Naive B cell (primary cell): Measurements from ENCODE around the gene DEPDC5. TPM values are rescaled to one million over a fixed set of nuclear protein-coding genes. Genes with fewer than 3 reads are reported as not detected.

Source experiments
- ATAC-seq, 2 donors: fragments of 150-1000 bp; cut with Tn5 transposase; 2 replicates each; pipeline ENCODE4 v1.10.0; 2021; ENCODE audit warnings: low read depth in 2 of 2, mild to moderate bottlenecking in 2 of 2, moderate library complexity in 2 of 2
- DNase-seq: peaks from one replicate; pipeline ENCODE4 v3.0.0; 2022
- H3K27ac Mint-ChIP-seq, 6 donors: one replicate each; pipeline ENCODE4 v1.8.0; 2020 to 2022; ENCODE audit warnings: mild to moderate bottlenecking in 6 of 6, mixed read lengths in 6 of 6, moderate library complexity in 5 of 6, inconsistent platforms in 2 of 6
- H3K27me3 Mint-ChIP-seq, 3 donors: one replicate each; pipeline ENCODE4 v1.8.0; 2021 to 2022; ENCODE audit warnings: mixed read lengths in 3 of 3, mild to moderate bottlenecking in 1 of 3
- H3K36me3 Mint-ChIP-seq, 2 donors: one replicate each; pipeline ENCODE4 v1.8.0; 2020 to 2022; ENCODE audit warnings: mixed read lengths in 2 of 2, inconsistent platforms in 1 of 2, mild to moderate bottlenecking in 1 of 2
- H3K4me1 Mint-ChIP-seq, 3 donors: one replicate each; pipeline ENCODE4 v1.8.0; 2020 to 2022; ENCODE audit warnings: mixed read lengths in 3 of 3, inconsistent platforms in 1 of 3, mild to moderate bottlenecking in 1 of 3, moderate library complexity in 1 of 3
- H3K4me3 Mint-ChIP-seq, 8 donors: one replicate each; pipeline ENCODE4 v1.8.0; 2020 to 2022; ENCODE audit warnings: mild to moderate bottlenecking in 8 of 8, mixed read lengths in 8 of 8, moderate library complexity in 8 of 8, inconsistent platforms in 2 of 8
- H3K9me3 Mint-ChIP-seq, 7 donors: one replicate each; pipeline ENCODE4 v1.8.0; 2020 to 2022; ENCODE audit warnings: mixed read lengths in 7 of 7, mild to moderate bottlenecking in 5 of 7, inconsistent platforms in 2 of 7, moderate library complexity in 1 of 7
- polyA plus RNA-seq, 6 donors: library from polyadenylated mRNA; unstranded; fragments of 300-500 nt; fragmentation: Illumina TruSeq; gene quantifications; one replicate each; pipeline ENCODE4 v1.2.3, GENCODE V29; 2021; ENCODE audit warnings: low read depth in 6 of 6

Gene DEPDC5
- polyA plus RNA-seq, 6 donors from 2014 or later = 5.0 to 29.8 (median 10.0) TPM

GRCh38 chr22:31899669-31900068 is 145.8 kb downstream of the DEPDC5 start:
- H3K27ac Mint-ChIP-seq = no peak overlapping the region

GRCh38 chr22:31901388-31902137 is 147.7 kb downstream of the DEPDC5 start:
- Mint-ChIP-seq H3K4me1 (no peaks in the 10 kb centered on the region), H3K36me3 (peaks cover 0 to 7% of the 10 kb centered on the region in 2 donors)

More at GRCh38 chr22:31899669-31900068, 145.8 kb downstream of the DEPDC5 start:
- Mint-ChIP-seq H3K36me3 (peaks cover 13 to 18% of the 10 kb centered on the region in 2 donors), H3K4me1 (no peaks in the 10 kb centered on the region), H3K27me3 (no peaks in the 10 kb centered on the region), H3K4me3 (no peak overlapping the region), H3K9me3 (no peaks in the 10 kb centered on the region)
- ATAC-seq (no peak), DNase-seq (no peak)

GRCh38 chr22:31904651-31905050 is 150.8 kb downstream of the DEPDC5 start:
- Mint-ChIP-seq H3K27ac (peak overlapping the region in 3 of 6 donors; percentile 20 to 63 (median 25)), H3K4me1 (no peaks in the 10 kb centered on the region), H3K9me3 (no peaks in the 10 kb centered on the region), H3K36me3 (peaks cover 6 to 7% of the 10 kb centered on the region in 2 donors), H3K27me3 (no peaks in the 10 kb centered on the region), H3K4me3 (no peak overlapping the region)
- no peak for DNase-seq
- no peak for ATAC-seq

More at GRCh38 chr22:31901388-31902137, 147.7 kb downstream of the DEPDC5 start:
- Mint-ChIP-seq H3K27me3 (no peaks in the 10 kb centered on the region), H3K27ac (peak overlapping the region in 2 of 6 donors; percentile 21 to 37), H3K9me3 (no peaks in the 10 kb centered on the region), H3K4me3 (no peak overlapping the region)
- DNase-seq (no peak), ATAC-seq (no peak)

GRCh38 chr22:31905356-31905755 is 151.5 kb downstream of the DEPDC5 start:
- Mint-ChIP-seq H3K4me3 (no peak overlapping the region), H3K27ac (peak overlapping the region in 3 of 6 donors; percentile 26 to 69 (median 63)), H3K4me1 (no peaks in the 10 kb centered on the region), H3K27me3 (no peaks in the 10 kb centered on the region), H3K36me3 (peaks cover 7 to 8% of the 10 kb centered on the region in 2 donors), H3K9me3 (no peaks in the 10 kb centered on the region)
- ATAC-seq (no peak), DNase-seq (no peak)

GRCh38 chr22:31906086-31906485 is 152.3 kb downstream of the DEPDC5 start:
- H3K27ac Mint-ChIP-seq = peak overlapping the region in 1 of 6 donors; percentile 87
- peaks cover 7 to 10% of the 10 kb centered on the region in 2 donors for H3K36me3 Mint-ChIP-seq
- H3K4me3 Mint-ChIP-seq = no peak overlapping the region
- ATAC-seq (no peak), DNase-seq (no peak)
- no peaks in the 10 kb centered on the region for H3K4me1 Mint-ChIP-seq
- H3K27me3 Mint-ChIP-seq = no peaks in the 10 kb centered on the region
- H3K9me3 Mint-ChIP-seq = no peaks in the 10 kb centered on the region

GRCh38 chr22:31906569-31906968 is 152.8 kb downstream of the DEPDC5 start:
- Mint-ChIP-seq H3K27me3 (no peaks in the 10 kb centered on the region), H3K4me1 (no peaks in the 10 kb centered on the region), H3K9me3 (no peaks in the 10 kb centered on the region), H3K36me3 (peaks cover 7 to 10% of the 10 kb centered on the region in 2 donors), H3K27ac (peak overlapping the region in 1 of 6 donors; percentile 64), H3K4me3 (no peak overlapping the region)
- ATAC-seq (no peak), DNase-seq (no peak)

GRCh38 chr22:31909977-31910376 is 156.2 kb downstream of the DEPDC5 start:
- H3K4me1 Mint-ChIP-seq = peaks cover 0 to 3% (median 0%) of the 10 kb centered on the region in 3 donors
- no peak overlapping the region for H3K4me3 Mint-ChIP-seq
- H3K27ac Mint-ChIP-seq = no peak overlapping the region
- peaks cover 0 to 10% of the 10 kb centered on the region in 2 donors for H3K36me3 Mint-ChIP-seq
- no peaks in the 10 kb centered on the region for H3K27me3 Mint-ChIP-seq
- no peak for DNase-seq
- no peaks in the 10 kb centered on the region for H3K9me3 Mint-ChIP-seq
- no peak for ATAC-seq

- Mint-ChIP-seq H3K27ac (peak overlapping the region in 1 of 6 donors; percentile 14), H3K4me1 (peaks cover 3 to 10% (median 4%) of the 10 kb centered on the region in 3 donors), H3K36me3 (peaks cover 0 to 10% of the 10 kb centered on the region in 2 donors), H3K27me3 (no peaks in the 10 kb centered on the region), H3K4me3 (no peak overlapping the region), H3K9me3 (no peaks in the 10 kb centered on the region)
- DNase-seq = no peak
- ATAC-seq = no peak
Observed at GRCh38 chr22:31911565-31912406, 158.0 kb downstream of the DEPDC5 start.

- Mint-ChIP-seq H3K36me3 (peaks cover 0 to 10% of the 10 kb centered on the region in 2 donors), H3K9me3 (no peaks in the 10 kb centered on the region), H3K4me3 (no peak overlapping the region), H3K27ac (peak overlapping the region in 1 of 6 donors; percentile 14), H3K27me3 (no peaks in the 10 kb centered on the region), H3K4me1 (peaks cover 9 to 16% (median 10%) of the 10 kb centered on the region in 3 donors)
- ATAC-seq (no peak), DNase-seq (no peak)
Observed at GRCh38 chr22:31912407-31912743, 158.6 kb downstream of the DEPDC5 start.

GRCh38 chr22:31915586-31915985 is 161.8 kb downstream of the DEPDC5 start:
- DNase-seq (no peak), ATAC-seq (no peak)
- H3K27ac Mint-ChIP-seq = peak overlapping the region in 1 of 6 donors; percentile 65
- no peaks in the 10 kb centered on the region for H3K9me3 Mint-ChIP-seq
- no peak overlapping the region for H3K4me3 Mint-ChIP-seq
- H3K4me1 Mint-ChIP-seq = peaks cover 14 to 22% (median 14%) of the 10 kb centered on the region in 3 donors
- H3K27me3 Mint-ChIP-seq = no peaks in the 10 kb centered on the region
- H3K36me3 Mint-ChIP-seq = no peaks in the 10 kb centered on the region

- Mint-ChIP-seq H3K27ac (peak overlapping the region in 3 of 6 donors; percentile 20 to 90 (median 31)), H3K4me3 (peak overlapping the region in 4 of 8 donors; percentile 12 to 38 (median 16)), H3K36me3 (no peaks in the 10 kb centered on the region), H3K9me3 (no peaks in the 10 kb centered on the region), H3K27me3 (no peaks in the 10 kb centered on the region), H3K4me1 (peaks cover 14 to 23% (median 15%) of the 10 kb centered on the region in 3 donors)
- DNase-seq (peak; percentile 26), ATAC-seq (peak; percentile 89 to 90)
Observed at GRCh38 chr22:31917227-31917921, 163.6 kb downstream of the DEPDC5 start.

- Mint-ChIP-seq H3K4me3 (no peak overlapping the region), H3K9me3 (no peaks in the 10 kb centered on the region), H3K27me3 (peaks cover 0 to 4% (median 1%) of the 10 kb centered on the region in 3 donors), H3K36me3 (no peaks in the 10 kb centered on the region), H3K4me1 (peaks cover 24 to 33% (median 28%) of the 10 kb centered on the region in 3 donors), H3K27ac (no peak overlapping the region)
- ATAC-seq (no peak), DNase-seq (no peak)
Observed at GRCh38 chr22:31919730-31920129, 165.9 kb downstream of the DEPDC5 start.

- ATAC-seq (no peak), DNase-seq (no peak)
- Mint-ChIP-seq H3K4me1 (peaks cover 28 to 33% (median 29%) of the 10 kb centered on the region in 3 donors), H3K4me3 (peak overlapping the region in 1 of 8 donors; percentile 63), H3K27ac (no peak overlapping the region), H3K9me3 (no peaks in the 10 kb centered on the region), H3K27me3 (peaks cover 4 to 7% (median 5%) of the 10 kb centered on the region in 3 donors), H3K36me3 (no peaks in the 10 kb centered on the region)
Observed at GRCh38 chr22:31920306-31920705, 166.5 kb downstream of the DEPDC5 start.
